Transverse colon (tissue), 3 donors: Measurements from ENCODE around the gene STOX2.

Experiments used
- CTCF ChIP-seq, 5 experiments: fragments of 200-600 bp in 3 of 5; fragments of 450-650 bp in 2 of 5; sonication (generic) in 3 of 5; IDR thresholded peaks; 1 replicate in 2 of 5; 2 replicates in 3 of 5; pipeline ENCODE4 v1.5.1; 2016 to 2017; ENCODE audit warnings: antibody characterized with exemption in 5 of 5, inconsistent platforms in 3 of 5, mild to moderate bottlenecking in 2 of 5, moderate library complexity in 1 of 5
- EP300 ChIP-seq: sonication (generic); formaldehyde crosslinking; IDR thresholded peaks from one replicate; pipeline ENCODE4 v1.6.1; 2017; ENCODE audit warnings: antibody characterized with exemption, low read depth

- TF ChIP-seq CTCF (IDR thresholded peaks at IDR 0.05) (no peak), EP300 (no peak)
Observed at GRCh38 chr4:183971929-183972490, 66.9 kb downstream of the STOX2 start.
